ENCODE results near the gene HNRNPH1. TPM values are rescaled to one million over a fixed set of nuclear protein-coding genes. Genes with fewer than 3 reads are reported as not detected.

The HNRNPH1 gene
- total RNA-seq, 4 donors from 2014 or later, result 237 to 1,003 (median 495) TPM

DNA sequence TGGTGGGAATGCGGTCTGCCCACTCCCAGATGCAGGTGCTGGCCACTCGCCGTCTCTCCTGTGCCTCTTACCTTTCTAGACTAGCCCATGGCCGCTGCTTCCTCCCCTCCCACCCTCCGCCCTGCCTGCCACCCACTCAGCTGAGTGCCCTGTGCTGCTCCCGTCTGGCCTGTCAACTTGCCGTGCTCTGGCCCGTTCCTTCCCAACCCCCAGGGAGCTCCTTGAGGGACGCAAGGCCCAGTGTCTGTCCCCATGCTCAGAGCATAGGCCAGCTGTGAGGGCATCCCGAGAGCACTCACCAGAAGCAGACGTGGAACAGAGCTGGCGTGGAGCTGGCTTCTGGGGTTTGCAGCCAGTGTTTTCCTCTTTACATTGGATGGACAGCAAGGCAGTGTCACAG, 20.2 kb downstream of the HNRNPH1 start:
- no peak for DNase-seq
- intact Hi-C loops (cut with DNase I; ENCODE audit: low total_unique reads), result no loop called here
- Histone ChIP-seq H3K9me3 (no peaks in the 10 kb centered on the region), H3K27ac (no peak overlapping the region), H3K27me3 (no peaks in the 10 kb centered on the region), H3K36me3 (no peaks in the 10 kb centered on the region), H3K4me3 (no peak overlapping the region), H3K4me1 (no peaks in the 10 kb centered on the region)
- TF ChIP-seq POLR2A (IDR thresholded peaks at IDR 0.05), result no peak
- TF ChIP-seq, protein P1, sequence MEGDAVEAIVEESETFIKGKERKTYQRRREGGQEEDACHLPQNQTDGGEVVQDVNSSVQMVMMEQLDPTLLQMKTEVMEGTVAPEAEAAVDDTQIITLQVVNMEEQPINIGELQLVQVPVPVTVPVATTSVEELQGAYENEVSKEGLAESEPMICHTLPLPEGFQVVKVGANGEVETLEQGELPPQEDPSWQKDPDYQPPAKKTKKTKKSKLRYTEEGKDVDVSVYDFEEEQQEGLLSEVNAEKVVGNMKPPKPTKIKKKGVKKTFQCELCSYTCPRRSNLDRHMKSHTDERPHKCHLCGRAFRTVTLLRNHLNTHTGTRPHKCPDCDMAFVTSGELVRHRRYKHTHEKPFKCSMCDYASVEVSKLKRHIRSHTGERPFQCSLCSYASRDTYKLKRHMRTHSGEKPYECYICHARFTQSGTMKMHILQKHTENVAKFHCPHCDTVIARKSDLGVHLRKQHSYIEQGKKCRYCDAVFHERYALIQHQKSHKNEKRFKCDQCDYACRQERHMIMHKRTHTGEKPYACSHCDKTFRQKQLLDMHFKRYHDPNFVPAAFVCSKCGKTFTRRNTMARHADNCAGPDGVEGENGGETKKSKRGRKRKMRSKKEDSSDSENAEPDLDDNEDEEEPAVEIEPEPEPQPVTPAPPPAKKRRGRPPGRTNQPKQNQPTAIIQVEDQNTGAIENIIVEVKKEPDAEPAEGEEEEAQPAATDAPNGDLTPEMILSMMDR (IDR thresholded peaks at IDR 0.05), result no peak

GRCh38 chr5:179601871-179602625, 21.4 kb downstream of the HNRNPH1 start:
- intact Hi-C loops (cut with DNase I; ENCODE audit: low total_unique reads), result no loop called here
- Histone ChIP-seq H3K9me3 (no peaks in the 10 kb centered on the region), H3K27me3 (no peaks in the 10 kb centered on the region), H3K4me1 (no peaks in the 10 kb centered on the region), H3K36me3 (no peaks in the 10 kb centered on the region), H3K27ac (no peak overlapping the region), H3K4me3 (no peak overlapping the region)
- TF ChIP-seq POLR2A (IDR thresholded peaks at IDR 0.05), result no peak
- TF ChIP-seq, protein P1 (IDR thresholded peaks at IDR 0.05), result no peak
- no peak for DNase-seq

DNA sequence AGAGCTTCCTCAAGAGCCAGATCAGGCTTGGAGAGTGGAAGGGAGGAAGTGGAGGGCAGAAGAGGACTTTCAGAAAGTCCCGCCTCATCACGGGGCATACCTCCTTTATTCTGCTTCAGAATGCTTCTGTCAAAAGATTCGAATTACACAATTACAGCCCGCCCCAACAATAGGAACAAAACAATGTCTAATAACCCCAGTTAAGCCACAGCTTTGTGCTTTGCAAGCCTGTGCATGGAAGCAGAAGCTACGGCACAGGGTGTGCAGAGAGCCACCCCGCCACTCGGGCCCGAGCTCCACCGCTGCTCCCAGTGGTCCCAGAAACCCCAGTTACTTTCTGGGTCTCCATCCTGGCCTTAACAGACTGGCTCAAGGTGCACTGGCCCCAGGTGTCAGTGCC, 23.5 kb downstream of the HNRNPH1 start:
- H3K4me3 ChIP-seq, result no peak overlapping the region
- intact Hi-C loops (cut with DNase I; ENCODE audit: low total_unique reads), result no loop called here
- TF ChIP-seq, protein P1 (IDR thresholded peaks at IDR 0.05), result no peak
- no peak for TF ChIP-seq POLR2A (IDR thresholded peaks at IDR 0.05)
- H3K27me3 ChIP-seq, result no peaks in the 10 kb centered on the region
- H3K27ac ChIP-seq, result no peak overlapping the region
- H3K9me3 ChIP-seq, result no peaks in the 10 kb centered on the region
- no peaks in the 10 kb centered on the region for H3K36me3 ChIP-seq
- no peaks in the 10 kb centered on the region for H3K4me1 ChIP-seq
- no peak for DNase-seq

DNA sequence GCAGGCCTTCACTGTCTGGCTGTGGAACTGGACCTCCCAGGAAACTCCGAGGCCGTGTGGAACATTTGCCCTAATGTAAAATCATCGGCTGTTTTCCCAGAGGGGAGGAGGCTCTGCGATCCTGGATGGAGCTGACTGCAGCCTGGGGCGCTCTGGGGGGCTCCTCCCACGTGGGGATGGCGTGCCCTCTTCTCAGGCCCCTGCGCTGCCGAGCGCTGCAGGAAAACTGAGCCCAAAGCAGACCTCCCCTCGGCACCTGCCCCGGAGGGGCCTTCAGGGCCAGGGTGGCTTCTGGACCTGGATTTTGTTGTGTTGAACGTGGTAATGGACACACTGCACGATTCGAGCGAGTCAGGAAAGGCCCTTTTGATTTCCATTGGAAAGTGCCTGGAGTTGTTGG, 23.9 kb downstream of the HNRNPH1 start:
- Histone ChIP-seq H3K27ac (no peak overlapping the region), H3K4me3 (no peak overlapping the region), H3K9me3 (no peaks in the 10 kb centered on the region), H3K36me3 (no peaks in the 10 kb centered on the region), H3K4me1 (no peaks in the 10 kb centered on the region), H3K27me3 (no peaks in the 10 kb centered on the region)
- TF ChIP-seq, protein P1 (IDR thresholded peaks at IDR 0.05), result no peak
- TF ChIP-seq POLR2A (IDR thresholded peaks at IDR 0.05), result no peak
- no peak for DNase-seq
- intact Hi-C loops (cut with DNase I; ENCODE audit: low total_unique reads), result no loop called here

- Histone ChIP-seq H3K9me3 (no peaks in the 10 kb centered on the region), H3K4me3 (no peak overlapping the region), H3K4me1 (no peaks in the 10 kb centered on the region), H3K36me3 (no peaks in the 10 kb centered on the region), H3K27me3 (no peaks in the 10 kb centered on the region), H3K27ac (no peak overlapping the region)
- TF ChIP-seq, protein P1 (IDR thresholded peaks at IDR 0.05), result no peak
- TF ChIP-seq POLR2A (IDR thresholded peaks at IDR 0.05), result no peak
- no peak for DNase-seq
- intact Hi-C loops (cut with DNase I; ENCODE audit: low total_unique reads), result no loop called here
These were observed 24.4 kb downstream of the HNRNPH1 start for GRCh38 chr5:179599100-179599499.
